H9 (cell line): ENCODE results near the gene ANKZF1. TPM values are rescaled to one million over a fixed set of nuclear protein-coding genes. Genes with fewer than 3 reads are reported as not detected.
A peak's percentile ranks its signal among the peaks of the same experiment; 100 is the strongest.

Experiments
- DNase-seq: peaks from one replicate; pipeline ENCODE4 v3.0.0-alpha.2; 2017
- H2AFZ ChIP-seq: one replicate; pipeline ENCODE4 v1.6.1; 2013; ENCODE audit warnings: mild to moderate bottlenecking, low read length, control low read depth, moderate library complexity
- H2AK5ac ChIP-seq: 2 replicates; pipeline ENCODE4 v1.6.1; 2013; ENCODE audit warnings: low read length, control low read depth, mixed read lengths; ENCODE audit not compliant: insufficient read length
- H2BK120ac ChIP-seq: one replicate; pipeline ENCODE4 v1.6.1; 2013; ENCODE audit warnings: low read depth, mild to moderate bottlenecking, low read length, control low read depth, inconsistent platforms; ENCODE audit not compliant: poor library complexity, severe bottlenecking
- H2BK12ac ChIP-seq: 2 replicates; pipeline ENCODE4 v1.6.1; 2013; ENCODE audit warnings: low read length, control low read depth, mixed read lengths, low read depth; ENCODE audit not compliant: insufficient read length
- H2BK15ac ChIP-seq: 2 replicates; pipeline ENCODE4 v1.6.1; 2013; ENCODE audit warnings: low read depth, low read length, control low read depth
- H2BK20ac ChIP-seq: one replicate; pipeline ENCODE4 v1.6.1; 2013; ENCODE audit warnings: low read depth, mild to moderate bottlenecking, low read length, control low read depth, inconsistent platforms; ENCODE audit not compliant: poor library complexity, severe bottlenecking
- H2BK5ac ChIP-seq: 2 replicates; pipeline ENCODE4 v1.6.1; 2013; ENCODE audit warnings: low read length, control low read depth, mixed read lengths; ENCODE audit not compliant: insufficient read length
- H3K14ac ChIP-seq: 2 replicates; pipeline ENCODE4 v1.6.1; 2013; ENCODE audit warnings: low read length, control low read depth; ENCODE audit not compliant: insufficient read depth
- H3K18ac ChIP-seq: 2 replicates; pipeline ENCODE4 v1.6.1; 2013; ENCODE audit warnings: low read depth, mild to moderate bottlenecking, mixed read lengths, low read length, control low read depth; ENCODE audit not compliant: insufficient read length
- H3K23ac ChIP-seq: 2 replicates; pipeline ENCODE4 v1.6.1; 2013; ENCODE audit warnings: low read length, control low read depth, mixed read lengths, low read depth; ENCODE audit not compliant: insufficient read length
- H3K23me2 ChIP-seq: 2 replicates; pipeline ENCODE4 v1.6.1; 2013; ENCODE audit warnings: low read depth, mild to moderate bottlenecking, mixed read lengths, low read length, control low read depth; ENCODE audit not compliant: insufficient read length, poor library complexity, severe bottlenecking
- H3K27ac ChIP-seq: 2 replicates; pipeline ENCODE4 v1.5.1; 2013; ENCODE audit warnings: low read length, control low read depth, mixed read lengths, low read depth; ENCODE audit not compliant: insufficient read length
- H3K27me3 ChIP-seq: 2 replicates; pipeline ENCODE4 v1.6.1; 2013; ENCODE audit warnings: low read length, control low read depth, inconsistent platforms; ENCODE audit not compliant: insufficient read depth
- H3K4ac ChIP-seq: 2 replicates; pipeline ENCODE4 v1.6.1; 2013; ENCODE audit warnings: low read depth, mild to moderate bottlenecking, control low read depth, inconsistent platforms, low read length, moderate library complexity
- H3K4me1 ChIP-seq: 2 replicates; pipeline ENCODE4 v1.6.1; 2013; ENCODE audit warnings: low read length, control low read depth, inconsistent platforms; ENCODE audit not compliant: insufficient read depth
- H3K4me2 ChIP-seq: 2 replicates; pipeline ENCODE4 v1.6.1; 2013; ENCODE audit warnings: low read length, control low read depth, mixed read lengths; ENCODE audit not compliant: insufficient read length, insufficient read depth
- H3K56ac ChIP-seq: 2 replicates; pipeline ENCODE4 v1.6.1; 2013; ENCODE audit warnings: low read depth, mild to moderate bottlenecking, mixed read lengths, low read length, control low read depth; ENCODE audit not compliant: insufficient read length
- H3K79me1 ChIP-seq: 2 replicates; pipeline ENCODE4 v1.6.1; 2013; ENCODE audit warnings: low read depth, mild to moderate bottlenecking, moderate library complexity, low read length, control low read depth, inconsistent platforms; ENCODE audit not compliant: insufficient read depth, poor library complexity, severe bottlenecking
- H3K79me2 ChIP-seq: 2 replicates; pipeline ENCODE4 v1.6.1; 2013; ENCODE audit warnings: low read length, control low read depth, inconsistent platforms; ENCODE audit not compliant: insufficient read depth
- H3K9ac ChIP-seq: 2 replicates; pipeline ENCODE4 v1.6.1; 2013; ENCODE audit warnings: low read length, control low read depth, mixed read lengths; ENCODE audit not compliant: insufficient read length; ENCODE audit errors: extremely low read depth
- H3K9me3 ChIP-seq: one replicate; pipeline ENCODE4 v1.6.1; 2013; ENCODE audit warnings: low read depth, low read length, inconsistent platforms; ENCODE audit not compliant: control insufficient read depth
- H3T11ph ChIP-seq: one replicate; pipeline ENCODE4 v1.6.1; 2013; ENCODE audit warnings: mild to moderate bottlenecking, low read length, control low read depth, inconsistent platforms
- H4K20me1 ChIP-seq: one replicate; pipeline ENCODE4 v1.6.1; 2013; ENCODE audit not compliant: control insufficient read depth, insufficient read length, insufficient read depth
- H4K5ac ChIP-seq: 2 replicates; pipeline ENCODE4 v1.6.1; 2013; ENCODE audit warnings: low read depth, mild to moderate bottlenecking, mixed read lengths, low read length, control low read depth; ENCODE audit not compliant: insufficient read length
- H4K8ac ChIP-seq: replicated peaks from 2 replicates; pipeline ENCODE4 v1.6.1; 2013; ENCODE audit warnings: low read length, control low read depth, mixed read lengths, low read depth; ENCODE audit not compliant: insufficient read length
- H4K91ac ChIP-seq: 2 replicates; pipeline ENCODE4 v1.6.1; 2013; ENCODE audit warnings: low read depth, mild to moderate bottlenecking, moderate library complexity, mixed read lengths, low read length, control low read depth; ENCODE audit not compliant: insufficient read length
- H3K27ac Mint-ChIP-seq, 3 experiments: 2 replicates in 2 of 3; 3 replicates in 1 of 3; pipeline ENCODE4 v1.8.0; 2020 to 2021; ENCODE audit warnings: mixed read lengths in 3 of 3, mild to moderate bottlenecking in 1 of 3, moderate library complexity in 1 of 3
- H3K27me3 Mint-ChIP-seq: 2 replicates; pipeline ENCODE4 v1.8.0; 2021; ENCODE audit warnings: low read depth, mild to moderate bottlenecking, moderate library complexity, mixed read lengths
- H3K36me3 Mint-ChIP-seq, 3 experiments: 2 replicates in 2 of 3; 3 replicates in 1 of 3; pipeline ENCODE4 v1.8.0; 2020 to 2021; ENCODE audit warnings: low read depth in 3 of 3, mixed read lengths in 3 of 3; ENCODE audit not compliant: insufficient read depth in 1 of 3
- H3K4me1 Mint-ChIP-seq, 2 experiments: 2 replicates each; pipeline ENCODE4 v1.8.0; 2020; ENCODE audit warnings: mixed read lengths in 2 of 2
- H3K4me3 Mint-ChIP-seq, 2 experiments: 2 replicates in 1 of 2; 3 replicates in 1 of 2; pipeline ENCODE4 v1.8.0; 2020 to 2021; ENCODE audit warnings: mild to moderate bottlenecking in 2 of 2, mixed read lengths in 2 of 2, moderate library complexity in 1 of 2
- H3K9me3 Mint-ChIP-seq, 2 experiments: 2 replicates in 1 of 2; 3 replicates in 1 of 2; pipeline ENCODE4 v1.8.0; 2020; ENCODE audit warnings: mild to moderate bottlenecking in 2 of 2, mixed read lengths in 2 of 2, moderate library complexity in 1 of 2
- CTCF ChIP-seq: fragments of 200-600 bp; sonication (generic); conservative IDR thresholded peaks from 3 replicates; pipeline ENCODE4 v1.8.0; 2021; ENCODE audit warnings: antibody characterized with exemption, mild to moderate bottlenecking
- WGBS: extraction: QIAGEN DNeasy Blood & Tissue Kit; methylation state at CpG from one replicate; pipeline ENCODE4 v1.1.7; 2013; ENCODE audit warnings: missing lambda C conversion rate, low lambda C conversion rate, mixed read lengths; ENCODE audit not compliant: insufficient read length; ENCODE audit errors: extremely low coverage; 5-methylcytosine and 5-hydroxymethylcytosine counted together
- total RNA-seq: library from RNA; stranded (reverse); gene quantifications from 2 replicates; pipeline ENCODE4 v1.2.1, GENCODE V29; 2021

Gene ANKZF1
- total RNA-seq, 1 experiment from 2014 or later = 55.4 TPM

GRCh38 chr2:219198974-219199373 is 30.6 kb upstream of the ANKZF1 start:
- no peak overlapping the region for H3T11ph ChIP-seq
- no peak overlapping the region for H2AK5ac ChIP-seq
- H2BK5ac ChIP-seq = no peak overlapping the region
- no peaks in the 10 kb centered on the region for H3K27me3 ChIP-seq
- no peak overlapping the region for H4K5ac ChIP-seq
- peak; percentile 12 for DNase-seq
- no CpG with 5 or more reads among the region's 5 CpGs for WGBS
- H3K27ac ChIP-seq = no peak overlapping the region
- H4K8ac ChIP-seq = no peak overlapping the region
- peaks cover 15% of the 10 kb centered on the region for H3K27me3 Mint-ChIP-seq
- H3K4me2 ChIP-seq = no peak overlapping the region
- H2BK20ac ChIP-seq = no peak overlapping the region
- H3K9ac ChIP-seq = no peak overlapping the region
- no peaks in the 10 kb centered on the region for H3K79me1 ChIP-seq
- no peak overlapping the region for H4K91ac ChIP-seq
- no peak overlapping the region for H3K18ac ChIP-seq
- no peak overlapping the region for H3K27ac Mint-ChIP-seq
- no peaks in the 10 kb centered on the region for H3K4me1 ChIP-seq
- H2BK120ac ChIP-seq = no peak overlapping the region
- H3K9me3 Mint-ChIP-seq = peaks cover 4 to 6% of the 10 kb centered on the region in 2 experiments; a peak in 3 of 5 replicates
- H3K79me2 ChIP-seq = no peaks in the 10 kb centered on the region
- no peak for TF ChIP-seq CTCF
- H2AFZ ChIP-seq = no peak overlapping the region
- no peak overlapping the region for H2BK12ac ChIP-seq
- H3K4ac ChIP-seq = no peak overlapping the region
- no peaks in the 10 kb centered on the region for H3K9me3 ChIP-seq
- H3K4me1 Mint-ChIP-seq = peaks cover 11 to 20% of the 10 kb centered on the region in 2 experiments
- no peak overlapping the region for H3K23ac ChIP-seq
- no peaks in the 10 kb centered on the region for H3K23me2 ChIP-seq
- peaks cover 2 to 4% (median 3%) of the 10 kb centered on the region in 3 experiments; a peak in 4 of 7 replicates for H3K36me3 Mint-ChIP-seq
- H3K14ac ChIP-seq = no peak overlapping the region
- no peak overlapping the region for H3K56ac ChIP-seq
- no peak overlapping the region for H2BK15ac ChIP-seq
- H4K20me1 ChIP-seq = no peaks in the 10 kb centered on the region
- 0 out of 5 replicates have a peak overlapping the region, but pooled peaks of 1 of the 2 experiments have one; percentile 18 for H3K4me3 Mint-ChIP-seq
